HepG2 (cell line): ENCODE data around the gene MYD88. TPM values are rescaled to one million over a fixed set of nuclear protein-coding genes. Genes with fewer than 3 reads are reported as not detected.

Source experiments
- ATAC-seq: fragments of 200-7000 bp; cut with Tn5 transposase; 3 replicates; pipeline ENCODE4 v1.9.1; 2020; ENCODE audit warnings: mild to moderate bottlenecking, moderate library complexity
- BruUV-seq: library from RNA; stranded (reverse); fragments of 400-500 nt; replicated peaks from 2 replicates; lab custom pipeline; 2021; lab: Mats Ljungman, UMichigan
- CTCF ChIA-PET: fragments of 300-600 bp; formaldehyde crosslinking; extraction: SDS; loops from one replicate; lab custom pipeline; 2021; ENCODE audit warnings: low total read pairs, inconsistent platforms, low intra/inter-chr PET ratio; lab: Yijun Ruan, JAX
- POLR2A ChIA-PET: fragments of 350-600 bp; sonication (Branson Sonifier 250); formaldehyde crosslinking; loops from one replicate; lab custom pipeline; 2020; ENCODE audit warnings: antibody characterized with exemption, inconsistent platforms; lab: Yijun Ruan, JAX
- DNase-seq: peaks from one replicate; pipeline ENCODE4 v3.0.0-alpha.2; 2015; ENCODE audit warnings: low spot score
- FAIRE-seq: peaks from 3 replicates; lab custom pipeline; 2011; peaks lifted over from hg19 to GRCh38; lab: Jason Lieb, UNC
- H2AFZ ChIP-seq: one replicate; pipeline ENCODE4 v1.6.1; 2011; ENCODE audit warnings: low read length, inconsistent platforms
- H3K27ac ChIP-seq: fragments of 300-600 bp; 3 replicates; pipeline ENCODE4 v1.8.0; 2011; ENCODE audit warnings: mixed run types, mild to moderate bottlenecking, mixed read lengths, low read length, inconsistent platforms; ENCODE audit not compliant: insufficient read depth; ENCODE audit errors: extremely low read length
- H3K27me3 ChIP-seq, 2 experiments: fragments of 200-600 bp in 1 of 2; 2 replicates in 1 of 2; 3 replicates in 1 of 2; pipeline versions ENCODE4 v1.6.0 to v1.8.0; 2011; ENCODE audit warnings: low read length in 2 of 2, mild to moderate bottlenecking in 2 of 2, moderate library complexity in 2 of 2, inconsistent platforms in 1 of 2; ENCODE audit not compliant: insufficient read depth in 2 of 2, control insufficient read depth in 1 of 2
- H3K36me3 ChIP-seq, 2 experiments: fragments of 200-600 bp in 1 of 2; replicated peaks in 1 of 2; 2 replicates in 1 of 2; 3 replicates in 1 of 2; pipeline versions ENCODE4 v1.5.1 to v1.8.0; 2011; ENCODE audit warnings: low read length in 2 of 2, inconsistent platforms in 1 of 2; ENCODE audit not compliant: insufficient read depth in 2 of 2, control insufficient read depth in 1 of 2
- H3K4me1 ChIP-seq: 2 replicates; pipeline ENCODE4 v1.5.1; 2012; ENCODE audit warnings: low read length, inconsistent platforms; ENCODE audit not compliant: insufficient read depth
- H3K4me2 ChIP-seq: 2 replicates; pipeline ENCODE4 v1.6.0; 2011; ENCODE audit warnings: low read depth, low read length, inconsistent platforms
- H3K4me3 ChIP-seq, 3 experiments: fragments of 200-600 bp in 1 of 3; sonication (generic), shearing (Covaris generic) in 1 of 3; replicated peaks in 1 of 3; 2 replicates each; pipeline ENCODE4 v1.5.1; 2011 to 2016; ENCODE audit warnings: low read length in 3 of 3, inconsistent platforms in 2 of 3, low read depth in 2 of 3, mild to moderate bottlenecking in 2 of 3, control low read depth in 1 of 3, mixed read lengths in 1 of 3; ENCODE audit not compliant: insufficient read depth in 1 of 3
- H3K79me2 ChIP-seq: one replicate; pipeline ENCODE4 v1.6.1; 2011; ENCODE audit warnings: low read length, inconsistent platforms; ENCODE audit not compliant: insufficient read depth
- H3K9ac ChIP-seq: 2 replicates; pipeline ENCODE4 v1.6.0; 2011; ENCODE audit warnings: mild to moderate bottlenecking, low read depth, low read length, inconsistent platforms; ENCODE audit not compliant: insufficient read depth
- H3K9me3 ChIP-seq: 2 replicates; pipeline ENCODE4 v1.5.1; 2012; ENCODE audit warnings: mild to moderate bottlenecking, low read length
- H4K20me1 ChIP-seq: 2 replicates; pipeline ENCODE4 v1.6.0; 2011; ENCODE audit warnings: inconsistent platforms, mild to moderate bottlenecking, low read length, moderate library complexity; ENCODE audit not compliant: insufficient read depth
- DPF2 ChIP-seq: sonication (generic); formaldehyde crosslinking; IDR thresholded peaks from 2 replicates; pipeline ENCODE4 v1.4.0; 2020; ENCODE audit warnings: mild to moderate bottlenecking, low read depth, missing genetic modification reagents, borderline replicate concordance
- KLF9 ChIP-seq: IDR thresholded peaks from 2 replicates; pipeline ENCODE4 v1.6.1; 2016; ENCODE audit warnings: low read depth
- MIXL1 ChIP-seq: IDR thresholded peaks from 2 replicates; pipeline ENCODE4 v1.6.1; 2016
- NFYB ChIP-seq: sonication (generic); formaldehyde crosslinking; IDR thresholded peaks from 2 replicates; pipeline ENCODE4 v1.4.0; 2020; ENCODE audit warnings: missing genetic modification reagents
- PAWR ChIP-seq: sonication (generic); formaldehyde crosslinking; IDR thresholded peaks from 2 replicates; pipeline ENCODE4 v1.4.0; 2020; ENCODE audit warnings: missing genetic modification reagents, mild to moderate bottlenecking, borderline replicate concordance
- POLR2A ChIP-seq, 2 experiments: IDR thresholded peaks; 2 replicates each; pipeline ENCODE4 v1.6.1; 2011; ENCODE audit warnings: low read depth in 2 of 2, low read length in 2 of 2, mild to moderate bottlenecking in 1 of 2, moderate library complexity in 1 of 2; ENCODE audit not compliant: insufficient read depth in 1 of 2
- RNF2 ChIP-seq: fragments of 450-650 bp; conservative IDR thresholded peaks from 2 replicates; pipeline ENCODE4 v1.6.1; 2016; ENCODE audit warnings: low read depth
- SRSF9 ChIP-seq: fragments of 200-400 bp; formaldehyde crosslinking; IDR thresholded peaks from 2 replicates; pipeline ENCODE4 v1.6.1; 2018; ENCODE audit warnings: borderline replicate concordance, mild to moderate bottlenecking, low read depth, low read length; ENCODE audit not compliant: insufficient read depth, poor library complexity, severe bottlenecking
- TEAD3 ChIP-seq: optimal IDR thresholded peaks from 2 replicates; pipeline ENCODE3; 2016; ENCODE audit warnings: borderline replicate concordance
- ZC3H4 ChIP-seq: sonication (generic); formaldehyde crosslinking; IDR thresholded peaks from 2 replicates; pipeline ENCODE4 v1.4.0; 2020; ENCODE audit warnings: missing genetic modification reagents, borderline replicate concordance
- ZNF264 ChIP-seq: sonication (generic); formaldehyde crosslinking; IDR thresholded peaks from 2 replicates; pipeline ENCODE4 v1.4.0; 2020; ENCODE audit warnings: missing genetic modification reagents
- WGBS: methylation state at CpG from one replicate; pipeline ENCODE4 v1.1.6; 2017; ENCODE audit warnings: low lambda C conversion rate; 5-methylcytosine and 5-hydroxymethylcytosine counted together
- in situ Hi-C: cut with HindIII; loops from 2 replicates; pipeline ENCODE4 v1.10.0; 2017; ENCODE audit warnings: low pct_unique_long_range_greater_than_20kb; ENCODE audit not compliant: extremely low pct_ligation_motif_present
- intact Hi-C: fragments of 100-400 bp; cut with micrococcal nuclease; formaldehyde crosslinking; loops from one replicate; pipeline ENCODE4 v1.10.0; 2022; ENCODE audit not compliant: unreplicated experiment
- polyA plus RNA-seq, 8 experiments: library from polyadenylated mRNA; depleted of rRNA in 3 of 8; stranded (reverse) in 7 of 8; unstranded in 1 of 8; fragments of >200 nt; fragmentation: Illumina TruSeq in 4 of 8; extraction: Trizol in 4 of 8; gene quantifications; 2 replicates each; pipeline versions ENCODE4 v1.2.1 to v1.2.3, GENCODE V29; 2011 to 2016; ENCODE audit warnings: low read depth in 4 of 8, missing spikeins in 1 of 8, mixed read lengths in 1 of 8; ENCODE audit not compliant: insufficient read depth in 1 of 8
- total RNA-seq, 5 experiments: library from RNA; depleted of rRNA; stranded (reverse); fragments of >200 nt; fragmentation: Illumina TruSeq; extraction: Trizol; gene quantifications; 2 replicates each; pipeline ENCODE4 v1.2.3, GENCODE V29; 2016; ENCODE audit warnings: low read depth in 1 of 5
- TF ChIP-seq, protein P1 (sequence below): IDR thresholded peaks from 2 replicates; pipeline ENCODE4 v1.6.1; 2016; ENCODE audit warnings: mild to moderate bottlenecking
- TF ChIP-seq, protein P2 (sequence below): sonication (generic); formaldehyde crosslinking; IDR thresholded peaks from 2 replicates; pipeline ENCODE4 v1.4.0; 2020; ENCODE audit warnings: missing genetic modification reagents

Gene MYD88
- total and polyA plus RNA-seq, 2 of the 13 experiments (the other 11 are each of a cell fraction or from before 2014, with no cell fraction given) = 7.6 to 32.7 TPM

DNA sequence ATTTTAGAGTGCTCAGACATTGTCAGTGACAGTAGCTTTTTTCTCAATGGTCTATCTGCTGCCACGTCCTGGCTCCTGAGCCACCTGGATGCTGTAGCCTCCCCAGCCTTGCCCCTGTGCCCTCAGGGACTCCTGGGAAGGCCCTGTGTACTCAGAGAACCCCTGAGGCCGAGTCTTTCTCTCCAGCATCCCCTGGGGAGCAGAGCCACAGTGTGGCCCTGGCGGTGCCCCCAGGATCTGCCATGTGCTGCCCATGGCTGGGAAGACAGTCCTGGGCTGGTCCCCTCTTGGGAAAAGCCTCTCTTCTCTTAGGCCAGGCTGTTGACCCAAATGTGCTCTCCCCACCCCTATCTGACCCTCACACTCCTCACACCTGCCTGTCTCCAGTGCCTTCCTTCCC is 5.0 kb downstream of the MYD88 start:
- ChIA-PET CTCF (no interaction called here), POLR2A (interaction anchor here (0.7 to 2.1 kb wide), 2 partner anchors 10 to 21 kb away, joined by 3 to 9 read pairs; partner anchors contain the start of gene OXSR1)
- Histone ChIP-seq H3K4me3 (no peak overlapping the region), H3K27me3 (no peaks in the 10 kb centered on the region; a peak in 1 of 5 replicates), H3K27ac (no peak overlapping the region), H3K79me2 (peaks cover 16% of the 10 kb centered on the region), H3K9me3 (0 out of 2 replicates have a peak, but pooled peaks cover 9% of the 10 kb centered on the region), H2AFZ (no peak overlapping the region), H3K4me1 (peaks cover 17% of the 10 kb centered on the region), H3K36me3 (peaks cover 2 to 18% of the 10 kb centered on the region in 2 experiments; a peak in 3 of 5 replicates), H3K4me2 (no peak overlapping the region), H4K20me1 (no peaks in the 10 kb centered on the region), H3K9ac (no peak overlapping the region)
- intact Hi-C loops (no loop called here), in situ Hi-C loops (loop anchor here (25.0 kb wide), 1 partner anchor 319 kb away; the partner anchor contains the start of gene ACVR2B)
- DNase-seq = no peak
- TF ChIP-seq ZC3H4 (CRISPR knock-in tag) (no peak), TEAD3 (CRISPR knock-in tag) (no peak), NFYB (CRISPR knock-in tag) (no peak), ZNF264 (CRISPR knock-in tag) (no peak), POLR2A (IDR thresholded peaks at IDR 0.05; ENCODE audit: insufficient read depth in 1 of 2, low read depth in 2 of 2, low read length in 2 of 2) (no peak), PAWR (CRISPR knock-in tag) (no peak), DPF2 (CRISPR knock-in tag) (no peak), SRSF9 (no peak), KLF9 (CRISPR knock-in tag) (no peak), MIXL1 (no peak), RNF2 (no peak)
- TF ChIP-seq, protein P1, sequence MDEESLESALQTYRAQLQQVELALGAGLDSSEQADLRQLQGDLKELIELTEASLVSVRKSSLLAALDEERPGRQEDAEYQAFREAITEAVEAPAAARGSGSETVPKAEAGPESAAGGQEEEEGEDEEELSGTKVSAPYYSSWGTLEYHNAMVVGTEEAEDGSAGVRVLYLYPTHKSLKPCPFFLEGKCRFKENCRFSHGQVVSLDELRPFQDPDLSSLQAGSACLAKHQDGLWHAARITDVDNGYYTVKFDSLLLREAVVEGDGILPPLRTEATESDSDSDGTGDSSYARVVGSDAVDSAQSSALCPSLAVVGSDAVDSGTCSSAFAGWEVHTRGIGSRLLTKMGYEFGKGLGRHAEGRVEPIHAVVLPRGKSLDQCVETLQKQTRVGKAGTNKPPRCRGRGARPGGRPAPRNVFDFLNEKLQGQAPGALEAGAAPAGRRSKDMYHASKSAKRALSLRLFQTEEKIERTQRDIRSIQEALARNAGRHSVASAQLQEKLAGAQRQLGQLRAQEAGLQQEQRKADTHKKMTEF (CRISPR knock-in tag) = no peak
- TF ChIP-seq, protein P2, sequence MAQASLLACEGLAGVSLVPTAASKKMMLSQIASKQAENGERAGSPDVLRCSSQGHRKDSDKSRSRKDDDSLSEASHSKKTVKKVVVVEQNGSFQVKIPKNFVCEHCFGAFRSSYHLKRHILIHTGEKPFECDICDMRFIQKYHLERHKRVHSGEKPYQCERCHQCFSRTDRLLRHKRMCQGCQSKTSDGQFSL (CRISPR knock-in tag) = no peak
- no peak for FAIRE-seq
- ATAC-seq = no peak
- 43% methylated on average over 1 of the region's 3 CpGs for WGBS
- BruUV-seq = no TSS peak
